Liver (tissue), 3 donors: Measurements from ENCODE around the gene DEDD.

ENCODE experiments used
- CTCF ChIP-seq: fragments of 150-350 bp; IDR thresholded peaks from 2 replicates; pipeline ENCODE4 v1.5.1; 2017; ENCODE audit warnings: improper control_type of control experiment, low read depth, low read length; ENCODE audit not compliant: missing input control
- JUND ChIP-seq, 2 donors: IDR thresholded peaks; 2 replicates each; pipeline ENCODE4 v1.6.1; 2016; ENCODE audit warnings: antibody characterized with exemption in 2 of 2
- ZBTB33 ChIP-seq: IDR thresholded peaks from 2 replicates; pipeline ENCODE4 v1.6.1; 2016; ENCODE audit warnings: antibody characterized with exemption
- TF ChIP-seq, protein P1 (sequence below): IDR thresholded peaks from 2 replicates; pipeline ENCODE4 v1.6.1; 2016; ENCODE audit warnings: antibody characterized with exemption
- donor health status: healthy.
- donor health status: healthy.

DNA sequence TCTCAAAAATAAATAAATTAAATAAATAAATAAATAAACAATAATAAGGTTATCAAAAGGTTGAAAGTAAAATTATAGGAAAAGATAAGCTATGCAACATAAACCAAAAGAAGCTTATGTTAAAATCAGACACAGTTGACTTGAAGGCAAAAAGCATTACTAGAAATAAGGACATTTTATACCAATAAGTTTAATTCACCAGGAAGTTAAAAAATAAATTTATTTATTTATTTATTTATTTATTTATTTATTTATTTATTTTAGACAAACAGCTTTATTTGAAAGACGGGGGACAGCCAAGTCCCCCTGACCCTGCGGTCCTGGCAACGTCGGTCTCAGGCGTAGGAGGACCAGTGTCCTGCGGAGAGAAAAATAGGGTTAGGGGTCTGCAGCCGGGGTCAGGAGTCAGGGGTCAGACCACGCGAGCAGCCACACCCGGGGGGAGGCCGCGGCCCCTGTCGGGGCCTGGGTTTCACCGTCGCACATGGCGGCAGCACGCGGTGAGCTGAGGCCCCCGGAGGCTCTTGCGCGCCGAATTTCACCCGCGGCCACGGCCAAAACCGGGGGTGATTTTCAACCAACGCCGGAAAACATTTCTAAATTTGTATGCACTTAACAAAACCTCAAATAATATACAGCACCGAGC lies 8.4 kb upstream of the DEDD start:
- TF ChIP-seq ZBTB33 (no peak), JUND (IDR thresholded peaks at IDR 0.05) (no peak), CTCF (no peak)
- TF ChIP-seq, protein P1, sequence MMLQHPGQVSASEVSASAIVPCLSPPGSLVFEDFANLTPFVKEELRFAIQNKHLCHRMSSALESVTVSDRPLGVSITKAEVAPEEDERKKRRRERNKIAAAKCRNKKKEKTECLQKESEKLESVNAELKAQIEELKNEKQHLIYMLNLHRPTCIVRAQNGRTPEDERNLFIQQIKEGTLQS: no peak
